Dermis microvascular lymphatic vessel endothelial cell (primary cell): ENCODE results near the gene SZT2. TPM values are rescaled to one million over a fixed set of nuclear protein-coding genes. Genes with fewer than 3 reads are reported as not detected.
"Not testable (repeated sequence)": the region's sequence is repeated elsewhere in the genome, so short reads cannot be mapped to it uniquely, and the experiment has no call there.

ENCODE experiments used
- DNase-seq, 2 donors: peaks; one replicate each; pipeline versions ENCODE4 v3.0.0 to v3.0.0-alpha.2; 2010; ENCODE audit warnings: low read depth in 2 of 2
- total RNA-seq: library from RNA; depleted of rRNA; stranded (reverse); fragments of >200 nt; gene quantifications from 2 replicates; pipeline ENCODE4 v1.2.1, GENCODE V29; 2014

SZT2 gene
- total RNA-seq, 1 donor from 2014 or later: 8.6 TPM

DNA sequence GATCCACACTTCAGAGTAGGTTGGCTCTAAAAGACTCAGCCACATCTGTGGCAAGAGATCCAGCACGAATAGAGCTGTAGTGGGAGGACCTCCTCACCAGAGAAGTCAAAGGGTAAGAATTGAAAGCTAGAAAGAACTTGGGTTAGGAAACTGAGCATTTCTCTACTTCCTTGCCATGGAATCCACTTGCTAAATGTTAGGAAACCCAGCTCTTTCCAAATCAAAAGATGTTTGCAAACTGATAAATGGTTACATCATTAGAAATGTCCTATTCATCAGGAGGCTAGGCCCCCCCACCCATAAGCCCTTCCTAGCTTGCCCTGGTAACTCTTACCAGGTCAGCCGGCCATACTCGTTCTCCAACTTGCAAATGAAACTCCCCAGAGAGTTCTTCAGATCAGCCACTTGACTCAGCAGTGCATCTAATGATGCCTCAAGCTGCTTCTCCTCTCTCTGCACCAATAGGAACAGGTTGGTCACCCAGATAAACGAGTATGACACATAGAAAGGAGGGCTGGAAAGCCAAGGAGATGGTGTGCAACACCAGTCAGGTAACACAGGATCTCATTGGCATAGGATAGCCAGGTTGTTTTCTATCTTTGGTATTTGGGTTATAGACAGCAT, 1.6 kb upstream of the SZT2 start:
- DNase-seq: no peak

DNA sequence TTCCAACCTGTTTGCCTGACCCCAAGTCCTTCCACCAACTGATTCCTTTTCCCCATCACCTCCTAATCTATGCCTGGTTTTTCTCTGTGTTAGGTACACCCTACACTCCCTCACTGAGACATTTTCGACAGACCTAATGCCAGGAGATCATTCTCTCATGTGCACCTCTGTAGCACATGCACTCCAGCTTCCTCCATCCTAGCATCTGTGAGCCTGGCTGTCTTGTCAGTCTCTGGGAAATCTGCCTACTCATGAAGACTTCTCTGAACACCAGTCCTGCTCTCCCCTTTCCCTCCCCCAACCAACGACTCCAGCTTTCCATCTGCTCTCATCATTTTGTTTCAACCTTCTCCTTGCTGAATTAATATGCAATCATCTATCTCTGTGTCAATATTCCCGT, 1.1 kb upstream of the SZT2 start:
- no peak for DNase-seq

DNA sequence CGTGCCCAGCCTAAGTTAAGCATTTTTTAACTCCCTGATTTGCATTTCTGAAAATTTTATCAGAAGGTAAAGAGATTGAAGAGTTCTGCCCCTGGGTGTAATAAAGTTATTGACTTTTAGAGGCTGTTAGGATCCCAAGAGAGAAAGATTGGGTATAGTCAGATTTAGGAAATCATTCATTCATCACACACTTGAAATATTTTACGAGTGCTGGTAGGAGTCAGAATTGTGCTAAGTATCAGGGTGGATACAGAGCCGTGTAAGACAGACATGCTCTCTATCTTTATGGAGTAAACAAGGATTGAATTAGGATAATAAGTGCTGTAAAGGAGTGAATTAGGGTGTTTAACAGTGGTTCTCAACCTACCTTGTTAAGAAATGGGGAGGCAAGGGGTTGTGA, 3.0 kb downstream of the SZT2 start:
- no peak for DNase-seq

DNA sequence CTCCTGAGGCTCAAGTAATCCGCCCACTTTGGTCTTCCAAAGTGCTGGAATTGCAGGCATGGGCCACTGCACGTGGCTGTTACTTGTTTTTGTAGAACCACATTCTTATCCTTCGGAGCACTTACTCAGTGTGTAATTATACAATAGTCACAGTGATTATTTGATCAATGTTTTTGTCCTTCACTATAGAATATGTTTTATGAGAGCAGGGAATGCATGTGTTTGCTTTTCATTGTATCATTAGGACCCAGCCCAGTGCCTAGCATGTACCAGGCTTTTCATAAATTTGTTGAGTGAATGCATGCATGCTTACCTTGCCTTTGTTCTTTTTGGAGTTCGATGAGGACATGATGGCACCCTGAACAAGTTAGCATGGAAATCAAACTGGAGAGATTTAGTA, 5.8 kb downstream of the SZT2 start:
- no peak for DNase-seq

DNA sequence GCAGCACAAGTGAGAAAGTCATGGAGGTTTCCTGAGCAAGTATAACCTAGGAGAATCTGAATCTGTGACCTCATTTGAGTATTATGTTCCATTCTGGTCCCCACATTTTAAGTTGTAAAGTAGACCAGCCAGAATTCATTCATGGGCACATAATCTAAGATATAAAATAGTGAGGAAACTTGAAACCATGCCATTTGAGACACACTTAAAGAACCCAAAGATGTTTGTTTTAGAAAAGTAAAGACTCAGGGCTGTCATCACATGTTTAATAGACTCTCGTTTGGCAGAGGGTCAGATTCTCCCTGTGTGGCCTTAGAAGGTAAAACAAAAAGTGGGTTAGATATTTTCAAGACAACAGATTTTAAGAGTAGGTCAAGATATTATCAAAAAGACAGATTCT, 6.4 kb downstream of the SZT2 start:
- no peak for DNase-seq

GRCh38 chr1:43398227-43398626, 8.5 kb downstream of the SZT2 start:
- DNase-seq: no peak

DNA sequence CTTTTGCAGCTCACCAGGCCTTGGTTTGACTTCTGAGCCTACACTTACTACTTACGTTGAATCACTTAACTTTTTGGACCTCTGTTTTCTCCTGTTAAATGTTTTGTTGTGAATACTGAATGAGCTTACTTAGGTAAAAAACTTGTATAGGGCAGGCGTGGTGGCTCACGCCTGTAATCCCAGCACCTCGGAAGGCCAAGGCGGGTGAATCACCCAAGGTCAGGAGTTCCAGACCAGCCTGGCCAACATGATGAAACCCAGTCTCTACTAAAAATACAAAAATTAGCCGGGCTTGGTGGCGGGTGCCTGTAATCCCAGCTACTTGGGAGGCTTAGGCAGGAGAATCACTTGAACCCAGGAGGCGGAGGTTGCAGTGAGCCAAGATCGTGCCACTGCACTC, 10.7 kb downstream of the SZT2 start:
- not testable (repeated sequence) for DNase-seq

DNA sequence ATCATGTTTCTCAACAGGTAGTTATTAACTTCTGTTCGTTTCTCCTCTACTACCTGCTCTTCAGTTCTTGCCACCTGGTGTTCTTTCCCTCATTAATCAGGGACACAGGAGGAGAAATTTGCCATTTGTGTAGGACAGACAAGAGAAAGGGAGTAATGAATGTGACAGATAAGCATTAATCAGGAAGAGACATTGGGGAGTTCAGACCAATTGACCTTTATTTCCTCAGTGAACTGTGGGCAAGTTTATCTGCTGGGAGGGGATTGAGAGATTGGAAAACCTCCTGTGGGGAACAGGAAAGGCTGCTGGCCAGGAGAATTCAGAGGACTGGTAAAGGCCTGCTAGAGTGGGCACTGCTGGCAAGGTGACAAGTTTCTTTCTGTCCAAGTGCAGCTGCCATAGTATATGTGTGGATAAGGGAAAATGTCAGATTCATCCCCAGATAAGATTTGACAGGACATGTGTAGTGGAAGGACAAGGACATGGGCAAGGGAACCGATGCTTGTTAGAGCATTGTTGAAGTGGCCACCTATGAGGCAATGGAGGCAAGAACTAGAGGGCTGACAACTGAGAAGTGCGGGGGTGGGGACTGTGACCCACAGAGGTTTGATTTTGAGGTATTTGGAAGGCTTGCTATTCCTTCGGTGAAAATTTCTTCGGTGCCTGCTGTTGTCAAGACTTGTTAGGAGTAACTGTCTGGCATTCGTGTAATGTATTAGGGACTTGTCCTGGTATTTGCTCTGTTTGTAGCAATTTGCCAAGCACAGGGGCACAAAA, 12.6 kb downstream of the SZT2 start:
- DNase-seq: peak in 1 of 2 donors; percentile 29

DNA sequence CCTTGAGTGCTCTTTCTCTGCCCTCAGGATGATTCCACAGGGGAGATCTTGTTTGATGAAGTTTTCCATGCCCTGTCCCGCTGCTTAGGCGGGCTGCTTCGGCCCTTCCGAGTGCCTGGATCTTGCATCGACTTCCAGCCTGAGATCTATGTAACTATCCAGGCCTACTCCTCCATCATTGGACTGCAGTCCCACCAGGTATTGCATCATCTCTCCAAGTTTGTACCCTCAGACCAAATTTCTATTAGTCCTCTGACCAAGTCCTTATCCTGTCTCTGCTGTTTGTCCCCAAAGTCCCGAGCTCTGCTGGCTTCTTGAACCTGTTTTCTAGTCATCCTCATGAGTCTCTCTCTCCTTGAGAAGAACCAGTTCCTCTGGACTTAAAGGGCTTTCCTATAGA, 14.7 kb downstream of the SZT2 start:
- DNase-seq: no peak

- DNase-seq: no peak
Measured at GRCh38 chr1:43405219-43405875, 15.6 kb downstream of the SZT2 start.

GRCh38 chr1:43405876-43406234, 16.2 kb downstream of the SZT2 start:
- DNase-seq: no peak

GRCh38 chr1:43410571-43410970, 20.9 kb downstream of the SZT2 start:
- peak in 1 of 2 donors; percentile 17 for DNase-seq

DNA sequence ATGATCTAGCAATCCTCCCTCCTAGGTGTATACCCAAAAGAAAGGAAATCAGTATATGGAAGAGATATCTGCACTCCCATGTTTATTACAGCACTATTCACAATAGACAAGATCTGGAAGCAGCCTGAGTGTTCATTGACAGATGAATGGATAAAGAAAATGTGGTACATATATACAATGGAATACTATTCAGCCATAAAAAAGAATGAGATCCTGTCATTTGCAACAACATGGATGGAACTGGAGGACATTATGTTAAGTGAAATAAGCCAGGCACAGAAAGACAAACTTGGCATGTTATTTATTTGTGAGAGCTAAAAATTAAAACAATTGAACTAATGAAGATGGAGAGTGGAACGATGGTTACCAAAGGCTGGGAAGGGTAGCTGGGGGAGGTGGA, 23.7 kb downstream of the SZT2 start:
- DNase-seq: not testable (repeated sequence)

DNA sequence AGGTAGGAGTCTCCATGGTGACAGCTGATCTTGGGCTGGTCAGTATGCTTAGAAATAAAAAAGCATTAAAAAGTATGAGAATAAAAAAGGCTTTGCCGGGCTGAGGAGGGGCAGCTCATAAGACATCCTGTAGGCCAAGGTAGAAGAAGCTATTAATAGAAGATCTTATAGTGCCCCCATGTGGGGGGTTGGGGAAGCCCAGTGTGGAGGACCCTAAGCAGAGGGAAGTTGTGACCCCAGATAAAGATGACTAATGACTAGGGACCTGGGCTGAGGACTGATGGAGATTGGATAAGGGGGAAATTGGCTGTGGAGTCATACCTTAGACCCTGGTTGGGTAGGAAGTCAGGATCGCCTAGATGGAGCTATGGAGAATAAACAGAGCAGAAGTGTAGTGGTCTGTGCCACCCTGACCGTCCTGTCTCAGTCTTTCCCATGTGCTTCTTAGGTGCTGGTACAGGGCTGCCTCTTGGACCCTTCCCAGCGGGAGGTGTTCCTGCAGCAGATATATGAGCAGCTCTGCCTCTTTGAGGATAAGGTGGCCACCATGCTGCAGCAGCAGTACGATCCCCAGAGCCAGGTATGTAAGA, 25.0 kb downstream of the SZT2 start:
- peak; percentile 18 to 75 for DNase-seq

DNA sequence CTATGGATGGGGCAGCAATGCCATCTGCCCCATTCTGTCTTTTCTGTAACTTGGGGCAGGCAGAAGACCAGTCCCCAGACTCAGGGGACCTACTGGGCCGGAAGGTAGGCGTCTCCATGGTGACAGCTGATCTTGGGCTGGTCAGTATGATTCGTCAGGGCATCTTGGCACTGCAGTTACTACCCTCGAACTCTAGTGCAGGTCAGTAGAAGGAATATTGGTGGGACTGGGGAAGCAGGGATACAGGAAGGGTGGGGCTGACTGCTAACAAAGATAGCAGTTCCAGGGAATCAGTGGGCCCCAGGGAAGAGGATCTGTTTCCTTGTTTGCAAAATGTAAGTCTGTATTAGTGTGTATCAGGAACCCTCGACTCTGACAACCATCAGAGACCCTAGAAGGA, 26.2 kb downstream of the SZT2 start:
- DNase-seq: no peak

DNA sequence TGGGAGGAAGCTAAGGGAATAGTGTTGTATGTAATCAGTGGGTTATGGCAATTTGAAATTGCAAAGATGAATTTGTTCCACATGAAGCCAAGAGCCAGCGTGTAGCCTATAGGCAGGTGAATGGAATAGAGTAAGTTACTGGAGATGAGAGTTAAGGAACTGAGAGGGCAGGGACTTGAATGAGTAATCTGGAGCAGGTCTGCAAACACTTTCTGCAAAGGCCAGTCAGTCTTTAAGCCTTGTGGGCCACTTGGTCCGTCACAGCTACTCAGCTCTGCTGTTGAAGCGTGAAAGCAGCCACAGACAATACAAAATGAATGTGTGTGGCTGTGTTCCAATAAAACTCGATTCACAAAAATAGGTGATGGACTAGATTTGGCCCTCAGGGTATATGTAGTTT, 29.2 kb downstream of the SZT2 start:
- DNase-seq: no peak

DNA sequence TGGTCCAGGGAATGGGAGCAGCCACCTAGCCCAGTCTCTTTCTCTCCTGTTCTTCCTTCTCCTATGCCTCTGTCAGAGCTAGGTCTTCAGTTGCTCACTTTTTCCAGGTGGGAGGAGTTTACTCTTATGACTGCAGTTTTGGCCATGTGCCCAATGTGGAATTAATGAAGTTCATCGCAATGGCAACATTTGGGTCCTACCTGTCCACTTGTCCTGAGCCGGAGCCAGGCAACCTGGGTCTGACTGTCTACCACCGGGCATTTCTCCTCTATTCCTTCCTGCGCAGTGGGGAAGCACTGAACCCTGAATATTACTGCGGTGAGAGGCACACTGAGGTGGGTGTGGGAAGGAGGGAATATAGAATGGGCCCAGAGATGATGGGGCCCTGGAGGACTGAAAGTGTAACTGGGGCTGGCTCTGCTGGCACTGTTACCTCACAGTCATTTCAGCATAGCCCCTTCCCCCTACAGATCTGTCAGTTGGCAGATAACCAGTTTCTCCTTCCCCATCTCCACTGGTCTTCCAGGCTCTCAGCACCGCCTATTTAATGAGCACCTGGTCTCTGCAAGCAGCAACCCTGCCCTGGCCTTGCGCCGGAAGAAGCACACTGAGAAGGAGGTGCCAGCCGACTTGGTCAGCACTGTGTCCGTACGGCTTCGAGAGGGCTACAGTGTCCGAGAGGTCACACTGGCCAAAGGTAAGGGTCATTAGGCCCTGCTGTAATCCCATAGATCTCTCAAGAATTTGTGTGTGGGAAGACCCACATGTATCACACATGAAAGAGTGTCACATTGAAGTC, 30.1 kb downstream of the SZT2 start:
- no peak for DNase-seq

- no peak for DNase-seq
Measured at GRCh38 chr1:43420874-43421273, 31.2 kb downstream of the SZT2 start.

DNA sequence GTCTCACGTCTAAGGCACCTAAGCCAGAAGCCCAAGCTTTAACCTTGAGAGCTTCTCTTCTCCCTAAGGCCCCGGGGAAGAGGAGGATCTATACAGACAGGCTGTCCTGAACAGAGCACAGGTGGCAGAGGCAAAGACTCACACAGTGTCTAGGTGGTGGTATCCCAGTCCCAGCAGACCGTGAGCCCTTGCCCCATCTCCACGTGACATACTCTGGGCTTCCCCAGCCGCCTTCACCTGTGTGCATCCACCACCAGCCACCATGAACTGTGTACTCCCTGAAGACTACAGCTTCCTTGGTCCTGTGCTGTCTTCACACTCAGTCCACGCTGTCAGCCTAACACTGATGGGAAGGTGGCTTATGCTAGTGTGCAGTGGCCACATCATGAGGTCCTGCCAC, 31.7 kb downstream of the SZT2 start:
- no peak for DNase-seq

GRCh38 chr1:43421976-43422750, 32.5 kb downstream of the SZT2 start:
- no peak for DNase-seq
